Measurements from ENCODE around the gene HOXC12. TPM values are rescaled to one million over a fixed set of nuclear protein-coding genes. Genes with fewer than 3 reads are reported as not detected.
A peak's percentile ranks its signal among the peaks of the same experiment; 100 is the strongest.

HOXC12 gene
- polyA plus RNA-seq, 4 donors, result not detected

DNA sequence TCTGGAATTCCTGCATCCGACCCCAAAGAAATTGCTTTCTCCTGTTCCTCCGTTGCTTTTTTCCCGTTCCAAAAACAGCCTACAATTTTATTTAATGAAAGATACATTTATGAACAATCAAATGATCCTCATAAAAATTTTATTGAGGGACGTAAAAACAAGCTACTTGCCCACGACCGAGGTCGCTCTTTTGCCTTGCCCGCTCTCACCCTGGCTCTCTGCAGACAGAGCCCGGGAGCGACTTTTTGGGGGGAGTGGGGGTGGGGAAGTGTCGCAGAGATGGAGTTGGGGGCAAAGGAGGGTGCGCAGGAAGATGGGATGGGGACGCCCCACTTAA, 44.2 kb downstream of the HOXC12 start:
- Histone ChIP-seq H3K9me3 (ENCODE audit: control insufficient read depth in 2 of 2, insufficient read depth in 1 of 2, low read depth in 1 of 2, low read length in 1 of 2) (peaks cover 0 to 3% of the 10 kb centered on the region in 2 donors), H3K4me3 (ENCODE audit: low read depth in 1 of 3, low read length in 3 of 3) (no peak overlapping the region), H3K27me3 (ENCODE audit: control insufficient read depth in 3 of 3, insufficient read depth in 3 of 3, low read length in 3 of 3) (peaks cover 0 to 100% (median 78%) of the 10 kb centered on the region in 3 donors), H3K4me1 (ENCODE audit: control insufficient read depth in 3 of 3, insufficient read depth in 2 of 3, low read depth in 1 of 3, low read length in 2 of 3) (peaks cover 4 to 31% (median 4%) of the 10 kb centered on the region in 3 donors), H3K36me3 (ENCODE audit: control insufficient read depth in 3 of 3, insufficient read depth in 2 of 3, low read depth in 1 of 3, low read length in 3 of 3) (no peaks in the 10 kb centered on the region), H3K27ac (ENCODE audit: low read depth in 1 of 3, low read length in 2 of 3) (no peak overlapping the region)
- DNase-seq (no peak), FAIRE-seq (no peak)
- WGBS, 3 donors, result 7 to 12% (median 12%) methylated on average over 13 of the region's 13 CpGs

DNA sequence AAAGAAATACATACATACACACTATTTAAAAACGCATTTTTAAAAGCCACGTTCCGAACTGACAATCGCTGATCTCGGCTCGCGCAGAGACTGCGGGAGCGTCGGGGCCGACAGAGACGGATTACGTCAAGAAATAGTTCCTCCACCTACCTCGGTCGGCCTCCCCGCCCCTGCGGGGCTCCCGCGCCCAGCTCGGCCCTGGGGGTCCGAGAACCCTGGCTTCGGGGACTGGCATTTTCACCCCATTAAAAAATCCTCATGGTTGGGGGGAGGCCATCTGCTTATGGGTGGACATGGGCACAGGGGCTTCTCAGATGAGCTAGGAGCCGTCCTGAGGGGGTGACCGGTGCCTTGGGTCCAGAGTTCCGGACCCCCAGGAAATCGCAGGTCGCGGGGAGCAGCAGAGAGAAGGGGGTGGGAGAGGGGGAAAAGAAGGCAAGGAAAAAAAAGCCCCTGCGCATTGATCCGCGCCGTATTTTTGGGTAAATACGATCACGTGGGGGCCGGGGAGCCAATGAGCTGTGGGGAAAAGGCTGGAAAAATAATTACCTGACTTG, 44.9 kb downstream of the HOXC12 start:
- 4 to 5% (median 4%) methylated on average over 35 of the region's 35 CpGs for WGBS, 3 donors
- no peak overlapping the region for H3K27ac ChIP-seq (ENCODE audit: low read depth in 1 of 3, low read length in 2 of 3)
- H3K9me3 ChIP-seq (ENCODE audit: control insufficient read depth in 2 of 2, insufficient read depth in 1 of 2, low read depth in 1 of 2, low read length in 1 of 2), result peaks cover 0 to 3% of the 10 kb centered on the region in 2 donors
- H3K4me1 ChIP-seq (ENCODE audit: control insufficient read depth in 3 of 3, insufficient read depth in 2 of 3, low read depth in 1 of 3, low read length in 2 of 3), result peaks cover under 1 to 23% (median 2%) of the 10 kb centered on the region in 3 donors
- peak overlapping the region in 1 of 3 donors; percentile 30 for H3K4me3 ChIP-seq (ENCODE audit: low read depth in 1 of 3, low read length in 3 of 3)
- no peak for FAIRE-seq
- peak in 1 of 2 donors; percentile 45 for DNase-seq
- H3K27me3 ChIP-seq (ENCODE audit: control insufficient read depth in 3 of 3, insufficient read depth in 3 of 3, low read length in 3 of 3), result peaks cover 0 to 100% (median 78%) of the 10 kb centered on the region in 3 donors
- no peaks in the 10 kb centered on the region for H3K36me3 ChIP-seq (ENCODE audit: control insufficient read depth in 3 of 3, insufficient read depth in 2 of 3, low read depth in 1 of 3, low read length in 3 of 3)

DNA sequence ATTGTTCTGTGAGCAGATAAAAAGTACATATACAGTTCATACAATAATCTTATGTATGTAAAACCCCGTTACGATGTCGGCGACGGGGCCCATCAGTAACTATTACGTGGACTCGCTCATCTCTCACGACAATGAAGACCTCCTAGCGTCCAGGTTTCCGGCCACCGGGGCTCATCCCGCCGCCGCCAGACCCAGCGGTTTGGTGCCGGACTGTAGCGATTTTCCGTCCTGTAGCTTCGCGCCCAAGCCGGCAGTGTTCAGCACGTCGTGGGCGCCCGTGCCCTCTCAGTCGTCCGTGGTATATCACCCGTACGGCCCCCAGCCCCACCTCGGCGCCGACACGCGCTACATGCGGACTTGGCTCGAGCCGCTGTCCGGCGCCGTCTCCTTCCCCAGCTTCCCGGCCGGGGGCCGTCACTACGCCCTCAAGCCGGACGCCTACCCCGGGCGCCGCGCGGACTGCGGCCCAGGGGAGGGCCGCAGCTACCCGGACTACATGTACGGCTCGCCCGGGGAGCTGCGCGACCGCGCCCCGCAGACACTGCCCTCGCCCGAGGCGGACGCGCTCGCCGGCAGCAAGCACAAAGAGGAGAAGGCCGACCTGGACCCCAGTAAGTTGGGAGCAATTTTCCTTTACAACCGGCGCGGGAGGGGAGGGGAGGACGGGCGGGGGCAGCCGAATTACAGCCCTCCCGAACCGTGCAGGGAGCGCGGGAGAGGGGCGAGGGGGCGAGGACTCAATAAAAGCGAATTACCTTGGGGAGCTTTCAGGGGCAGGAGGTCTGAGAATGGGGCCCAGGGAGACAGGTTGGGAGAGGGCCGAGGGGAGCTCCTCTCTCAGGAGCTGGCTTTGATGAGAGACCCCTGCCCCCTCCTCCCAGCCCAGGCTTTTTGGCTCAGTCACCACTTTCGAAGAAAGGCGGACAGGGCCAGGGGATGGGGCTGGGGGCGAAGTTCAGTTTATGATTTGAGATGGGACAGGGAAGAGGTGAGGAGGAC, 45.7 kb downstream of the HOXC12 start, which contains the start of gene HOXC9:
TSS of gene HOXC9 (plus strand) at position 46 of the 999 bp plus-strand sequence. CDS start at position 74, 28 bp downstream.
- Histone ChIP-seq H3K27me3 (ENCODE audit: control insufficient read depth in 3 of 3, insufficient read depth in 3 of 3, low read length in 3 of 3) (peaks cover 0 to 100% (median 81%) of the 10 kb centered on the region in 3 donors), H3K36me3 (ENCODE audit: control insufficient read depth in 3 of 3, insufficient read depth in 2 of 3, low read depth in 1 of 3, low read length in 3 of 3) (no peaks in the 10 kb centered on the region), H3K4me1 (ENCODE audit: control insufficient read depth in 3 of 3, insufficient read depth in 2 of 3, low read depth in 1 of 3, low read length in 2 of 3) (peaks cover 0 to 16% (median 0%) of the 10 kb centered on the region in 3 donors), H3K9me3 (ENCODE audit: control insufficient read depth in 2 of 2, insufficient read depth in 1 of 2, low read depth in 1 of 2, low read length in 1 of 2) (peaks cover 0 to 3% of the 10 kb centered on the region in 2 donors), H3K27ac (ENCODE audit: low read depth in 1 of 3, low read length in 2 of 3) (no peak within 1 kb of the TSS), H3K4me3 (ENCODE audit: low read depth in 1 of 3, low read length in 3 of 3) (peak within 1 kb of the TSS in 2 of 3 donors; percentile 4 to 30)
- FAIRE-seq (no peak), DNase-seq (no peak)
- WGBS, 3 donors, result 3 to 5% (median 4%) methylated on average over 86 to 87 of the region's 87 CpGs

DNA sequence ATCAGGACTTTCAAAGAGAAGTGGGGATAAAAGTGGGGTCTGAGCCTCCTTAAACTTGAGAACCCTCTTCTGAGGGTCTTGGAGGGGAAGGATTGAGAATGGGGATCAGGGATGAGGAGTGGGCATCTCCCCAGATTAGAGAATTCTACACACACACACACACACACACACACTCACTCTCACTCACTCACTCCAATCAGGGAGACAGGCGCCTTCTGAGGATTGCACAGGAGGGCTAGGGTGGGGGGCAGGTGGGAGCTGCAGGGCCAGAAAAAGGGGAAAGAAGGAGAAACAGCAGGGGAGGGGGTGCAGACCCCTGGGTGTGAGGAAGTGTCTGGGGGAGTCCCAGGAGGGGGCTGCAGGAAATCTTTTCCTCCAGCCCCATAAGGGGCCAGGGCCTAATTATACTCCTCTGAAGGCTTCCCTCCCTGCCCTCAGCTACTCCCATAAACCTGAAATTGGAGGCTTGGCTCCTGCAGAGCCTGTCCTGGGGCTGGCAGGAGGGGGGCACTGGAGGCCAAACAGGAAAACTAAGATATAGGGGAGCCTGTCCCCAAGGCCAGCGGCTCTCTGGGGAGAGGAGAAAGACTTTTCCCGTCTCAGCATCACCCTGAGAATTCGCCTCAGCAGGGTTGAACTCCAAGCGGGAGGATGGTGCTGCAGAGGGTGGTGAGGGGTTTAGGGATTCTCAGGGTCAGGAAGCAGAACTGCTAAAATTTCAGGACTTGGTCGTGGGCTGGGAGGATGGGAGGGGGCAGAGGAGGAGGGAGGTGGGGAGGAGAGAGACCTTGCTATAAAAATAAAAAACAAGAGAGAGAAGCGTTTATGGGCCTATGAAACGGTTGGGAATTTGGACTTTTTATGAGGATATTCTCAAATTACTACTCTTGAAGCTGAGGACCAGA, 46.8 kb downstream of the HOXC12 start:
- peaks cover 0 to 100% (median 82%) of the 10 kb centered on the region in 3 donors for H3K27me3 ChIP-seq (ENCODE audit: control insufficient read depth in 3 of 3, insufficient read depth in 3 of 3, low read length in 3 of 3)
- 11 to 22% (median 18%) methylated on average over 8 of the region's 8 CpGs for WGBS, 3 donors
- peaks cover 0 to 2% of the 10 kb centered on the region in 2 donors for H3K9me3 ChIP-seq (ENCODE audit: control insufficient read depth in 2 of 2, insufficient read depth in 1 of 2, low read depth in 1 of 2, low read length in 1 of 2)
- DNase-seq, result no peak
- no peak for FAIRE-seq
- no peak overlapping the region for H3K4me3 ChIP-seq (ENCODE audit: low read depth in 1 of 3, low read length in 3 of 3)
- H3K4me1 ChIP-seq (ENCODE audit: control insufficient read depth in 3 of 3, insufficient read depth in 2 of 3, low read depth in 1 of 3, low read length in 2 of 3), result peaks cover 0 to 18% (median 0%) of the 10 kb centered on the region in 3 donors
- H3K36me3 ChIP-seq (ENCODE audit: control insufficient read depth in 3 of 3, insufficient read depth in 2 of 3, low read depth in 1 of 3, low read length in 3 of 3), result no peaks in the 10 kb centered on the region
- H3K27ac ChIP-seq (ENCODE audit: low read depth in 1 of 3, low read length in 2 of 3), result no peak overlapping the region

DNA sequence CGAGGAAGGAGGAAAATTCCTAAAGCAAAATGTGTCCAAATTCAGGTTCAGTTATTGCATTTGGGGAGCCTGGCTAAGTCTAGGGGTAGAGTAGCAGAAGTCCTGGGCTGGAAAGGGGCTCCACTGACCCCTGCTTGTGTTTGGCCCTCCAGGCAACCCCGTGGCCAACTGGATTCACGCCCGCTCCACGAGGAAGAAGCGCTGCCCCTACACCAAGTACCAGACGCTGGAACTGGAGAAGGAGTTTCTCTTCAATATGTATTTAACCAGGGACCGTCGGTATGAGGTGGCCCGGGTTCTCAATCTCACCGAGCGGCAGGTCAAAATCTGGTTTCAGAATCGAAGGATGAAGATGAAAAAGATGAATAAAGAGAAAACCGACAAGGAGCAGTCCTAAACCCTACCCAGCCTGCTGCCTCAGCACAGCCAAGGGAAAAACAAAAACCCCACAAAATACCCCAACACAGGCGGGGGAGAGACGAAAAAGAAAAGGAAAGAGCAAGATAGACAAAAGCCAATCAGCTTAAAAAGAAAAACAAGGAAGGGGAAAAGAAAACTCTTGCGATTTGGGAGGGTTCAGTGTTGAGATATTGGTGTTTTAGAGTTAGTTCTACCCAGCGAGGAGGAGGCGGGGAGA, 47.7 kb downstream of the HOXC12 start:
- Histone ChIP-seq H3K4me1 (ENCODE audit: control insufficient read depth in 3 of 3, insufficient read depth in 2 of 3, low read depth in 1 of 3, low read length in 2 of 3) (peaks cover 0 to 24% (median 0%) of the 10 kb centered on the region in 3 donors), H3K27ac (ENCODE audit: low read depth in 1 of 3, low read length in 2 of 3) (no peak overlapping the region), H3K36me3 (ENCODE audit: control insufficient read depth in 3 of 3, insufficient read depth in 2 of 3, low read depth in 1 of 3, low read length in 3 of 3) (no peaks in the 10 kb centered on the region), H3K27me3 (ENCODE audit: control insufficient read depth in 3 of 3, insufficient read depth in 3 of 3, low read length in 3 of 3) (peaks cover 0 to 100% (median 82%) of the 10 kb centered on the region in 3 donors), H3K9me3 (ENCODE audit: control insufficient read depth in 2 of 2, insufficient read depth in 1 of 2, low read depth in 1 of 2, low read length in 1 of 2) (peaks cover 0 to 2% of the 10 kb centered on the region in 2 donors), H3K4me3 (ENCODE audit: low read depth in 1 of 3, low read length in 3 of 3) (no peak overlapping the region)
- DNase-seq (no peak), FAIRE-seq (no peak)
- 16 to 18% (median 18%) methylated on average over 19 of the region's 19 CpGs for WGBS, 3 donors

DNA sequence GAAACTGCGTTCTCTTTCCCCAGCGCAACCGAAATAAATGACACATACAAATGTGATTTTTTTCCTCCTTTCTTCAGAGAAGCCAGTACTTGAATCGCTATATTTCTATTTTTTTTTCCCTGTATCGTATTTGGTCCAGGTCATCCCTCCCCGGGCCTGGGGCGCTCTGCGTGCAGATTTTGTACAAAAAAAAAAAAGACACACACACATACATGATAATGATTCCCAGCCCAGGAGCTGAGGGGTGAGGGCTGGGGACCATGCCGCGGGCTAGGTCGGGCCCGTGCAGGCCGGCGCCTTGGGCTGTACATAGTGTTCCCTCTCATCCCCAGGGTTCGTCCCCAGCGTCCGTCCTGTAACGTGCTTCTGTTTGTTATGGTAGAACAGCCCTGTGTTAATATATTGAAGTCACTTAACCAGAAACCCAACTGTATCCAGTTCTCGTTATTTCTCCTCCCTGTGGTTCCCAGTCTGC, 48.2 kb downstream of the HOXC12 start:
- DNase-seq (no peak), FAIRE-seq (no peak)
- Histone ChIP-seq H3K9me3 (ENCODE audit: control insufficient read depth in 2 of 2, insufficient read depth in 1 of 2, low read depth in 1 of 2, low read length in 1 of 2) (peaks cover 0 to 2% of the 10 kb centered on the region in 2 donors), H3K27ac (ENCODE audit: low read depth in 1 of 3, low read length in 2 of 3) (no peak overlapping the region), H3K36me3 (ENCODE audit: control insufficient read depth in 3 of 3, insufficient read depth in 2 of 3, low read depth in 1 of 3, low read length in 3 of 3) (no peaks in the 10 kb centered on the region), H3K4me1 (ENCODE audit: control insufficient read depth in 3 of 3, insufficient read depth in 2 of 3, low read depth in 1 of 3, low read length in 2 of 3) (peaks cover 0 to 24% (median 0%) of the 10 kb centered on the region in 3 donors), H3K27me3 (ENCODE audit: control insufficient read depth in 3 of 3, insufficient read depth in 3 of 3, low read length in 3 of 3) (peaks cover 0 to 100% (median 81%) of the 10 kb centered on the region in 3 donors), H3K4me3 (ENCODE audit: low read depth in 1 of 3, low read length in 3 of 3) (no peak overlapping the region)
- whole genome bisulfite sequencing, 3 donors, result 15 to 28% (median 27%) methylated on average over 18 to 19 of the region's 19 CpGs

DNA sequence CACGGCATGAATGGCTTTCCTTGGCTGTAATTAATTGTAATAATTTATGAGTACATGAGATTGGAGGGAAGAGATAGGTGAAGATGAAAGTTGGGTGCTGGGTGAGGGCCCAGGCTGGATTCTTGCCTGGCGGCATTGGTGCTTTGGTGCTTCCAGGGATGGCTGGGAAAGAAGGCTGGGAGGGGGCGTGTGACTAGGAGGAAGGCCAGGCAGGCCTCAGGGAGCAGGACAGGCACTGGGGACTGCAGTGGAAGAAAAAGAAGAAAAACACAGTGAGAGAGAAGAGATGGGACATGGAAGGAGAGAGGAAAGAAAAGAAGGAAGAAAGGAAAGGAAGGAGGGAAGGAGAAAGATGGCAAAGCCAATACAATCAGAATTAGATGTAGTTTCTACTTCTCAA, 48.9 kb downstream of the HOXC12 start:
- peaks cover 0 to 24% (median 0%) of the 10 kb centered on the region in 3 donors for H3K4me1 ChIP-seq (ENCODE audit: control insufficient read depth in 3 of 3, insufficient read depth in 2 of 3, low read depth in 1 of 3, low read length in 2 of 3)
- no peak overlapping the region for H3K27ac ChIP-seq (ENCODE audit: low read depth in 1 of 3, low read length in 2 of 3)
- FAIRE-seq (no peak), DNase-seq (no peak)
- no peak overlapping the region for H3K4me3 ChIP-seq (ENCODE audit: low read depth in 1 of 3, low read length in 3 of 3)
- peaks cover 0 to 100% (median 79%) of the 10 kb centered on the region in 3 donors for H3K27me3 ChIP-seq (ENCODE audit: control insufficient read depth in 3 of 3, insufficient read depth in 3 of 3, low read length in 3 of 3)
- no peaks in the 10 kb centered on the region for H3K36me3 ChIP-seq (ENCODE audit: control insufficient read depth in 3 of 3, insufficient read depth in 2 of 3, low read depth in 1 of 3, low read length in 3 of 3)
- 14 to 40% (median 28%) methylated on average over 3 of the region's 3 CpGs for WGBS, 3 donors
- H3K9me3 ChIP-seq (ENCODE audit: control insufficient read depth in 2 of 2, insufficient read depth in 1 of 2, low read depth in 1 of 2, low read length in 1 of 2), result peaks cover 0 to 2% of the 10 kb centered on the region in 2 donors
